Suprapubic skin (tissue), 4 donors: ENCODE data around the gene KNOP1.

Experiments used
- CTCF ChIP-seq, 2 donors: fragments of 200-600 bp in 1 of 2; fragments of 450-650 bp in 1 of 2; sonication (generic) in 1 of 2; IDR thresholded peaks; one replicate each; pipeline ENCODE4 v1.5.1; 2016 to 2019; ENCODE audit warnings: antibody characterized with exemption in 2 of 2, mild to moderate bottlenecking in 1 of 2, moderate library complexity in 1 of 2
- EP300 ChIP-seq: sonication (generic); formaldehyde crosslinking; IDR thresholded peaks from one replicate; pipeline ENCODE4 v1.6.1; 2017; ENCODE audit warnings: antibody characterized with exemption
- POLR2A ChIP-seq, 2 donors: fragments of 450-650 bp; IDR thresholded peaks; one replicate each; pipeline ENCODE4 v1.6.1; 2017; ENCODE audit warnings: antibody characterized with exemption in 2 of 2, mild to moderate bottlenecking in 2 of 2, moderate library complexity in 2 of 2
- POLR2AphosphoS5 ChIP-seq, 3 donors: sonication (generic); formaldehyde crosslinking; IDR thresholded peaks; one replicate each; pipeline ENCODE4 v1.6.1; 2017; ENCODE audit warnings: antibody characterized with exemption in 3 of 3

- no peak for TF ChIP-seq POLR2A (IDR thresholded peaks at IDR 0.05)
- no peak for TF ChIP-seq EP300
- TF ChIP-seq CTCF (IDR thresholded peaks at IDR 0.05): no peak
- no peak for TF ChIP-seq POLR2AphosphoS5 (IDR thresholded peaks at IDR 0.05)
Observed at GRCh38 chr16:19710191-19710908, 7.7 kb downstream of the KNOP1 start.
